ENCODE data around the gene RAD21L1.
"Not testable (repeated sequence)": the region's sequence is repeated elsewhere in the genome, so short reads cannot be mapped to it uniquely, and the experiment has no call there.

The RAD21L1 gene

DNA sequence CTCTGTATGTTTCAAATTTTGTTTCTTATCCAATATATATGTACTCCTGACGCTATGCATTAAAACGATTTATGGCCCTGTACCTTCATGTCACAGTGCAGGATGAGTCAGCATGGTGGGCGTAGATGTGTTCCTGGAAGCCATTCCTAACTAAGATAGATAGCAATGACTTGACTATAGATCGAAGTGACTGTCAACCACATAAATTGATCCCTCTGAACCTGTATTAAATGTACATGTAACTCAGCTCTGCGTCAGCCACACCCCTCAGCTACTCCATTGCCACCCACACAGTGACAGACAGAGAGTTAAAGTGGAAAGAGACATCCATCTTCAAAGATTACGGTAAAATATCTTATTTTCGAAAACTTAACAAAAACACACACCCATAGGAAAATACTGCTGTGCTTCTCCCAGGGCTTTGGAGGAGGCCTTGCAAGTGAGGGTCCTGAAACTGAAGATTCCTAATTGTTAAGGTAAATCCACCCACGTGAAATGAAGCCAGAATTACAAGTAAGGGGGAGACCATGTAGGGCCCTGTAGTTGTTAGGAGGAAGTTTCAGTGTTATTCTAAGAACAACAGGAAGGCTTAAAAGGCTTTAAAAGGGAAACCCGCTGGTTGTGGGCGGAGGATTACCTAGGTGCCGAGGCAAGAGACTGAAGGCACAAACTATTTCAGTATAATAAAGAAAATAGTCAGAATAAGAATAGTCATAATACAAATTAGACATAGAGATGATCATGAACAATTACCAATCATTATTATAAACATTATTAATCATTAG is 10.3 kb upstream of the RAD21L1 start:
- TF ChIP-seq, protein P1, sequence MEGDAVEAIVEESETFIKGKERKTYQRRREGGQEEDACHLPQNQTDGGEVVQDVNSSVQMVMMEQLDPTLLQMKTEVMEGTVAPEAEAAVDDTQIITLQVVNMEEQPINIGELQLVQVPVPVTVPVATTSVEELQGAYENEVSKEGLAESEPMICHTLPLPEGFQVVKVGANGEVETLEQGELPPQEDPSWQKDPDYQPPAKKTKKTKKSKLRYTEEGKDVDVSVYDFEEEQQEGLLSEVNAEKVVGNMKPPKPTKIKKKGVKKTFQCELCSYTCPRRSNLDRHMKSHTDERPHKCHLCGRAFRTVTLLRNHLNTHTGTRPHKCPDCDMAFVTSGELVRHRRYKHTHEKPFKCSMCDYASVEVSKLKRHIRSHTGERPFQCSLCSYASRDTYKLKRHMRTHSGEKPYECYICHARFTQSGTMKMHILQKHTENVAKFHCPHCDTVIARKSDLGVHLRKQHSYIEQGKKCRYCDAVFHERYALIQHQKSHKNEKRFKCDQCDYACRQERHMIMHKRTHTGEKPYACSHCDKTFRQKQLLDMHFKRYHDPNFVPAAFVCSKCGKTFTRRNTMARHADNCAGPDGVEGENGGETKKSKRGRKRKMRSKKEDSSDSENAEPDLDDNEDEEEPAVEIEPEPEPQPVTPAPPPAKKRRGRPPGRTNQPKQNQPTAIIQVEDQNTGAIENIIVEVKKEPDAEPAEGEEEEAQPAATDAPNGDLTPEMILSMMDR (IDR thresholded peaks at IDR 0.05; ENCODE audit: low read depth, low read length): no peak
- no peak for DNase-seq

DNA sequence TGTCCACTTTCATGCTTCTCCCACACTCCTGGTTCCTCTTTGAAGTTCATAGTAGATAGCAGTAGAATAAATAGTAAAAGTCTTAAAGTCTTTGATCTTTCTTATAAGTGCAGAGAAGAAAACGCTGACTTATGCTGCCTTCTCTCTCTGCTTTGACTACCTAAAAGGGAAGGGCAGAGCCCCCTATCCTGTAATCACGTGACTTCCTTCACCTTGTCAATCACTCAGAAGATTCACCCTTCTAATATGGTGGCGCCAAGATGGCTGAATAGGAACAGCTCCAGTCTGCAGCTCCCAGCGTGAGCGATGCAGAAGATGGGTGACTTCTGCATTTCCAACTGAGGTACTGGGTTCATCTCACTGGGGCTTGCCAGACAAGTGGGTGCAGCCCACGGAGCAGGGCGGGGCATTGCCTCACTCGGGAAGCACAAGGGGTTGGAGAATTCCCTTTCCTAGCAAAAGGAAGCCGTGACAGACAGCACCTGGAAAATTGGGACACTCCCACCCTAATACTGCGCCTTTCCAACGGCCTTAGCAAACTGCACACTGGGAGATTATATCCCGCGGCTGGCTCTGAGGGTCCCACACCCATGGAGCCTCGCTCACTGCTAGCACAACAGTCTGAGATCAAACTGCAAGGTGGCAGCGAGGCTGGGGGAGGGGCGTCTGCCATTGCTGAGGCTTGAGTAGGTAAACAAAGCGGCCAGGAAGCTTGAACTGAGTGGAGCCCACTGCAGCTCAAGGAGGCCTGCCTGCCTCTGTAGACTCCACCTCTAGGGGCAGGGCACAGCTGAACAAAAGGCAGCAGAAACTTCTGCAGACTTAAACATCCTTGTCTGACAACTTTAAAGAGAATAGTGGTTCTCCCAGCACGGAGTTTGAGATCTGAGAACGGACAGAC is 9.1 kb upstream of the RAD21L1 start:
- not testable (repeated sequence) for H3K9me3 ChIP-seq; H3K27me3 ChIP-seq; H3K4me3 ChIP-seq (ENCODE audit: low read depth, low read length); H3K4me1 ChIP-seq; H3K36me3 ChIP-seq; DNase-seq

More for the DNA sequence above, 10.3 kb upstream of the RAD21L1 start:
- Histone ChIP-seq H3K9me3 (no peaks in the 10 kb centered on the region), H3K36me3 (no peaks in the 10 kb centered on the region), H3K4me3 (ENCODE audit: low read depth, low read length) (no peak overlapping the region), H3K4me1 (no peaks in the 10 kb centered on the region), H3K27me3 (peaks cover 4% of the 10 kb centered on the region)

DNA sequence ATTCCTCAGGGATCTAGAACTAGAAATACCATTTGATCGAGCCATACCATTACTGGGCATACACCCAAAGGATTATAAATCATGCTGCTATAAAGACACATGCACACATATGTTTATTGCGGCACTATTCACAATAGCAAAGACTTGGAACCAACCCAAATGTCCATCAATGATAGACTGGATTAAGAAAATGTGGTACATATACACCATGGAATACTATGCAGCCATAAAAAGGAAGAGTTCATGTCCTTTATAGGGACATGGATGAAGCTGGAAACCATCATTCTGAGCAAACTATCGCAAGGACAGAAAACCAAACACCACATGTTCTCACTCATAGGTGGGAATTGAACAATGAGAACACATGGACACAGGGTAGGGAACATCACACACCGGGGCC is 3.1 kb upstream of the RAD21L1 start:
- H3K27me3 ChIP-seq: peaks cover 16% of the 10 kb centered on the region
- H3K4me3 ChIP-seq (ENCODE audit: low read depth, low read length); H3K9me3 ChIP-seq: not testable (repeated sequence)

DNA sequence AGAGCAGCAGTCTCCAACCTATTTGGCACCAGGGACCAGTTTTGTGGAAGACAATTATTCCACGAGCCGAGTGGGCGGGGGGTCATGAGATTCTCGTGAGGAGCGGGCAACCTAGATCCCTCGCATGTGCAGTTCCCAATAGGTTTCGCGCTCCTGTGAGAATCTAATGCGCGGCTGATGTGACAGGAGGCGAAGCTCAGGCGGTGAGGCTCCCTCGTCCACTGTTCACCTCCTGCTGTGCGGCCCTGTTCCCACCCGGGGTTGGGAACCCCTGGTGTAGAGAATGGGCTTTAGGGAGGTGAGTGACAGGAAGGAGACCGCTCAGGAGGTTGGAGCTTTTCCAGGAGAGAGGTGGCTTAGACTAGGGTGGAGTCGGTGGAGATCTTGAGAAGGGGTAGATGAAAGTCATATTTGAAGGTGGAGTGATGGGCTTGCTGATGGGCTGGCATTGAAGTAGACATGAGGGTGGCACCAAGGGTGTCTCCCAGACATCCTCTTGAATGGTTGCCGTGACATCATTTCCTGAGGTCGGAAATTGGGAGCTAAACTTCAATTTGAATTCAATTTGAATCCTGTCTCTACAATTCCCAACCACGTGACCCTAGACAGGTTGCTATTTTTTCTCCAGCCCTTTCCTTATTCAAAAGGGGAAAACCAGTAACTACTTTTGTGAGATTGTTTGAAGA is 1.5 kb upstream of the RAD21L1 start:
- TF ChIP-seq, protein P1 (IDR thresholded peaks at IDR 0.05; ENCODE audit: low read depth, low read length): no peak
- Histone ChIP-seq H3K4me3 (ENCODE audit: low read depth, low read length) (no peak overlapping the region), H3K36me3 (no peaks in the 10 kb centered on the region), H3K4me1 (no peaks in the 10 kb centered on the region), H3K9me3 (no peaks in the 10 kb centered on the region), H3K27me3 (peaks cover 23% of the 10 kb centered on the region)
- no peak for DNase-seq

More for the DNA sequence above, 3.1 kb upstream of the RAD21L1 start:
- H3K36me3 ChIP-seq, DNase-seq, H3K4me1 ChIP-seq: not testable (repeated sequence)

DNA sequence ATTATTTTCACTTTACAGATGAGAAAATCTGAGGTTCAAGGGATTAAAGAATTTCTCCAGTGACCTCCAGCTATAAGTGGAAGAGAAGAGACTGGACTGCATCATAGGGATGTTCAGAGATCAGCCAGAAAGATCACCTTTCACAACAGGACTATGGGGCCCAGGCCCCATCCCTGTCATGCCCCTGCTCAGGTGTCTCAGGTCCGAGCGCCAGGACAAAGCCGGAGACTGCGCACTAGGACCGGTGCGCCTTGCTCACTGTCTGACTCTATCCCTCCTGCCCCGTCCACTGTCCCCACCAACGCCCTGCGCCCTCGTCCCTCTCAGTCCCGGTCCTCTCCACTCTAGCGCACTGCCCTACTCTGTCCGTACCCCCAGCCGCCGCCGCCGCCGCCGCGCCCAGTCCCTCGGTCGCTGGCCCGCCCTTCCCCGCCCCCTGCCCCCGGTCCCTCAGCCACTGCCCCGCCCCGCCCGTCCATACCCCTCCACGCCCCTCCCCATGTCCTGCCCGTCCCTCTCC is 521 bp upstream of the RAD21L1 start:
- TF ChIP-seq, protein P1 (IDR thresholded peaks at IDR 0.05; ENCODE audit: low read depth, low read length): no peak
- Histone ChIP-seq H3K4me1 (no peaks in the 10 kb centered on the region), H3K4me3 (ENCODE audit: low read depth, low read length) (no peak overlapping the region), H3K36me3 (no peaks in the 10 kb centered on the region), H3K27me3 (peaks cover 29% of the 10 kb centered on the region), H3K9me3 (no peaks in the 10 kb centered on the region)
- no peak for DNase-seq

DNA sequence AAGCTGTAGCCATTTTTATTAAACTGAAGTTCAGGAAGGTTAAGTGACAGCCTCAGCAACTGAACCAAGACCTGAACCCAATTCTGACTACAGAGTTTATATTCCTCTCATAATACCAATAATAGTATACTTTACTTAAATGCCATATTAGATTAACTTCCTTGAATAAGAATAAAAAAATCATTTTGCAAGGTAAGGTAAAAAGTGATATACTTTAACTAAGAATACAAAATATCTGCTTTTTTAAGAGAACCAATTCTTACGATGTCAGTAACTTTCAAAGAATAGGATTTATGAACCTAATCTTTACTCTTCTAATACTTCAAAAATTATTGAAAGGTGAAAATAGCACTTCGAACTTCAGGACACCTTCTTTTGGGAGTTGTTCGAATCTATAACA is 3.7 kb downstream of the RAD21L1 start:
- no peak for DNase-seq
- TF ChIP-seq, protein P1 (IDR thresholded peaks at IDR 0.05; ENCODE audit: low read depth, low read length): no peak
- H3K4me1 ChIP-seq: no peaks in the 10 kb centered on the region
- peaks cover 29% of the 10 kb centered on the region for H3K27me3 ChIP-seq
- no peaks in the 10 kb centered on the region for H3K36me3 ChIP-seq
- H3K4me3 ChIP-seq (ENCODE audit: low read depth, low read length): no peak overlapping the region
- no peaks in the 10 kb centered on the region for H3K9me3 ChIP-seq

Data from BE2C (cell line).